Measurements from ENCODE around the gene ARMS2.

Gene ARMS2

GRCh38 chr10:122473116-122473515 lies 18.7 kb downstream of the ARMS2 start:
- DNase-seq, result no peak

GRCh38 chr10:122474131-122474818 lies 19.8 kb downstream of the ARMS2 start:
- DNase-seq, result no peak

- DNase-seq, result no peak
Observed at GRCh38 chr10:122475100-122475499, 20.6 kb downstream of the ARMS2 start.

GRCh38 chr10:122475591-122476332 lies 21.3 kb downstream of the ARMS2 start:
- no peak for DNase-seq

GRCh38 chr10:122476333-122476695 lies 21.9 kb downstream of the ARMS2 start:
- DNase-seq, result no peak

GRCh38 chr10:122477436-122477835 lies 23.0 kb downstream of the ARMS2 start:
- no peak for DNase-seq

GRCh38 chr10:122478971-122479370 lies 24.5 kb downstream of the ARMS2 start:
- DNase-seq, result no peak

- no peak for DNase-seq
Observed at GRCh38 chr10:122480146-122480833, 25.8 kb downstream of the ARMS2 start.

- DNase-seq, result no peak
Observed at GRCh38 chr10:122481296-122482056, 27.0 kb downstream of the ARMS2 start.

- no peak for DNase-seq
Observed at GRCh38 chr10:122484276-122485060, 30.0 kb downstream of the ARMS2 start.

GRCh38 chr10:122485670-122486069 lies 31.2 kb downstream of the ARMS2 start:
- DNase-seq, result no peak

- no peak for DNase-seq
Observed at GRCh38 chr10:122486406-122487080, 32.1 kb downstream of the ARMS2 start.

- no peak for DNase-seq
Observed at GRCh38 chr10:122487174-122487765, 32.8 kb downstream of the ARMS2 start.

- DNase-seq, result no peak
Observed at GRCh38 chr10:122490268-122490667, 35.8 kb downstream of the ARMS2 start.

- DNase-seq, result peak; percentile 18
Observed at GRCh38 chr10:122490786-122491680, 36.6 kb downstream of the ARMS2 start.

- DNase-seq, result no peak
Observed at GRCh38 chr10:122492006-122492405, 37.6 kb downstream of the ARMS2 start.

GRCh38 chr10:122492999-122493481 lies 38.6 kb downstream of the ARMS2 start:
- no peak for DNase-seq

- no peak for DNase-seq
Observed at GRCh38 chr10:122493761-122494160, 39.3 kb downstream of the ARMS2 start.

- DNase-seq, result no peak
Observed at GRCh38 chr10:122494173-122494820, 39.8 kb downstream of the ARMS2 start.

- no peak for DNase-seq
Observed at GRCh38 chr10:122494833-122495232, 40.4 kb downstream of the ARMS2 start.

Data from activated CD4-positive, alpha-beta T cell treated with anti-CD3 and anti-CD28 coated beads, Interleukin-2, amount 50 U/mL, for 1 hour (primary cell).